H1 (cell line): Measurements from ENCODE around the gene UBAP1L. TPM values are rescaled to one million over a fixed set of nuclear protein-coding genes. Genes with fewer than 3 reads are reported as not detected.
A peak's percentile ranks its signal among the peaks of the same experiment; 100 is the strongest.

ENCODE experiments used
- CTCF ChIA-PET: fragments of 300-600 bp; sonication (Branson Sonifier 250); formaldehyde crosslinking; loops from one replicate; lab custom pipeline; 2021; ENCODE audit not compliant: partially characterized antibody; lab: Charles Lee
- POLR2A ChIA-PET: fragments of 300-600 bp; sonication (Branson Sonifier 250); formaldehyde crosslinking; loops from one replicate; lab custom pipeline; 2021; ENCODE audit warnings: inconsistent platforms; ENCODE audit not compliant: partially characterized antibody; lab: Charles Lee
- DNase-seq, 2 experiments: peaks; one replicate each; pipeline versions ENCODE4 v3.0.0 to v3.0.0-alpha.2; 2010 to 2022; ENCODE audit warnings: low spot score in 2 of 2, low read depth in 1 of 2, mixed read lengths in 1 of 2
- FAIRE-seq: peaks from 2 replicates; lab custom pipeline; 2011; peaks lifted over from hg19 to GRCh38; lab: Jason Lieb, UNC
- H2AFZ ChIP-seq: 2 replicates; pipeline ENCODE4 v1.8.1; 2012; ENCODE audit warnings: low read length, inconsistent platforms
- H2AK5ac ChIP-seq: 2 replicates; pipeline ENCODE4 v1.6.1; 2013; ENCODE audit warnings: low read depth, low read length
- H2BK120ac ChIP-seq: replicated peaks from 2 replicates; pipeline ENCODE3; 2013; ENCODE audit warnings: low read depth, low read length, inconsistent platforms
- H2BK12ac ChIP-seq: 2 replicates; pipeline ENCODE4 v1.6.1; 2013; ENCODE audit warnings: low read depth, low read length
- H2BK15ac ChIP-seq: 2 replicates; pipeline ENCODE4 v1.6.1; 2013; ENCODE audit warnings: low read length
- H2BK20ac ChIP-seq: 2 replicates; pipeline ENCODE4 v1.6.1; 2013; ENCODE audit warnings: low read length
- H2BK5ac ChIP-seq: 2 replicates; pipeline ENCODE4 v1.6.1; 2013; ENCODE audit warnings: low read depth, low read length
- H3K14ac ChIP-seq: 2 replicates; pipeline ENCODE4 v1.6.1; 2013; ENCODE audit warnings: inconsistent platforms; ENCODE audit not compliant: insufficient read length
- H3K18ac ChIP-seq: 2 replicates; pipeline ENCODE4 v1.6.1; 2013; ENCODE audit warnings: low read length; ENCODE audit errors: extremely low read depth
- H3K23ac ChIP-seq: 2 replicates; pipeline ENCODE4 v1.6.1; 2013; ENCODE audit warnings: inconsistent platforms; ENCODE audit not compliant: insufficient read length
- H3K23me2 ChIP-seq: 2 replicates; pipeline ENCODE4 v1.6.1; 2013; ENCODE audit warnings: low read depth, low read length
- H3K27ac ChIP-seq: 2 replicates; pipeline ENCODE4 v1.6.1; 2011; ENCODE audit warnings: low read depth, low read length, inconsistent platforms
- H3K27me3 ChIP-seq, 4 experiments: replicated peaks in 1 of 4; 1 replicate in 1 of 4; 2 replicates in 3 of 4; pipeline versions ENCODE4 v1.6.1 to v1.8.1; 2011 to 2013; ENCODE audit warnings: low read length in 3 of 4, mild to moderate bottlenecking in 3 of 4, inconsistent platforms in 2 of 4, mixed read lengths in 2 of 4, moderate library complexity in 1 of 4; ENCODE audit not compliant: control insufficient read depth in 3 of 4, insufficient read depth in 3 of 4; ENCODE audit errors: extremely low read depth in 1 of 4
- H3K36me3 ChIP-seq, 4 experiments: 2 replicates each; pipeline versions ENCODE4 v1.6.1 to v1.8.1; 2011 to 2013; ENCODE audit warnings: mild to moderate bottlenecking in 4 of 4, low read length in 3 of 4, moderate library complexity in 2 of 4, control low read depth in 1 of 4, inconsistent platforms in 1 of 4; ENCODE audit not compliant: insufficient read depth in 4 of 4, control insufficient read depth in 2 of 4
- H3K4ac ChIP-seq: replicated peaks from 2 replicates; pipeline ENCODE3; 2013; ENCODE audit warnings: low read length, low read depth, mixed read lengths, inconsistent platforms; ENCODE audit not compliant: insufficient read length
- H3K4me1 ChIP-seq, 4 experiments: replicated peaks in 1 of 4; 1 replicate in 1 of 4; 2 replicates in 3 of 4; pipeline versions ENCODE4 v1.6.1 to v1.8.1; 2011 to 2013; ENCODE audit warnings: low read length in 3 of 4, inconsistent platforms in 2 of 4, mixed read lengths in 1 of 4; ENCODE audit not compliant: insufficient read depth in 4 of 4, control insufficient read depth in 3 of 4
- H3K4me2 ChIP-seq, 2 experiments: 2 replicates each; pipeline versions ENCODE4 v1.6.1 to v1.8.1; 2011 to 2013; ENCODE audit warnings: low read depth in 2 of 2, low read length in 2 of 2, control low read depth in 1 of 2, inconsistent platforms in 1 of 2, mild to moderate bottlenecking in 1 of 2; ENCODE audit not compliant: insufficient read depth in 1 of 2
- H3K4me3 ChIP-seq, 4 experiments: fragments of 200-600, 300-600 bp in 1 of 4; sonication (generic), shearing (Covaris generic), sonication (Bioruptor Twin) in 1 of 4; 2 replicates each; pipeline versions ENCODE4 v1.5.1 to v1.8.1; 2011 to 2016; ENCODE audit warnings: low read length in 4 of 4, low read depth in 3 of 4, control low read depth in 2 of 4, inconsistent platforms in 2 of 4, mild to moderate bottlenecking in 2 of 4, mixed read lengths in 1 of 4, moderate library complexity in 1 of 4; ENCODE audit not compliant: insufficient read depth in 2 of 4; ENCODE audit errors: extremely low read depth in 1 of 4
- H3K56ac ChIP-seq: replicated peaks from 2 replicates; pipeline ENCODE3; 2013; ENCODE audit warnings: low read depth, mild to moderate bottlenecking, mixed read lengths, low read length, inconsistent platforms; ENCODE audit not compliant: insufficient read length
- H3K79me1 ChIP-seq: 2 replicates; pipeline ENCODE4 v1.6.1; 2013; ENCODE audit warnings: low read depth, low read length, control low read depth
- H3K79me2 ChIP-seq, 2 experiments: 2 replicates each; pipeline versions ENCODE4 v1.6.1 to v1.8.1; 2012 to 2013; ENCODE audit warnings: low read length in 2 of 2, mild to moderate bottlenecking in 2 of 2, inconsistent platforms in 1 of 2; ENCODE audit not compliant: insufficient read depth in 2 of 2, control insufficient read depth in 1 of 2
- H3K9ac ChIP-seq, 4 experiments: replicated peaks in 1 of 4; 1 replicate in 1 of 4; 2 replicates in 3 of 4; pipeline versions ENCODE4 v1.6.1 to v1.8.1; 2011 to 2013; ENCODE audit warnings: low read depth in 3 of 4, low read length in 3 of 4, control low read depth in 2 of 4, mild to moderate bottlenecking in 2 of 4, moderate library complexity in 2 of 4, inconsistent platforms in 1 of 4; ENCODE audit errors: extremely low read depth in 1 of 4
- H3K9me3 ChIP-seq, 2 experiments: 2 replicates each; pipeline versions ENCODE4 v1.6.1 to v1.8.1; 2012 to 2013; ENCODE audit warnings: mild to moderate bottlenecking in 2 of 2, moderate library complexity in 2 of 2, control low read depth in 1 of 2, inconsistent platforms in 1 of 2, low read depth in 1 of 2, low read length in 1 of 2, mixed read lengths in 1 of 2; ENCODE audit not compliant: insufficient read depth in 2 of 2
- H4K20me1 ChIP-seq, 2 experiments: replicated peaks in 1 of 2; 2 replicates each; pipeline versions ENCODE3 to v1.8.1; 2011 to 2013; ENCODE audit warnings: inconsistent platforms in 2 of 2, low read length in 2 of 2, mild to moderate bottlenecking in 1 of 2; ENCODE audit not compliant: insufficient read depth in 2 of 2, control insufficient read depth in 1 of 2
- H4K5ac ChIP-seq: 2 replicates; pipeline ENCODE4 v1.6.1; 2013; ENCODE audit warnings: low read length, low read depth, mixed read lengths, inconsistent platforms; ENCODE audit not compliant: insufficient read length
- H4K8ac ChIP-seq: 2 replicates; pipeline ENCODE4 v1.8.0; 2013; ENCODE audit warnings: mild to moderate bottlenecking, moderate library complexity, low read length, inconsistent platforms; ENCODE audit not compliant: insufficient read depth; ENCODE audit errors: extremely low read depth
- H4K91ac ChIP-seq: replicated peaks from 2 replicates; pipeline ENCODE3; 2013; ENCODE audit warnings: low read length, mixed read lengths, inconsistent platforms; ENCODE audit not compliant: insufficient read length
- KDM1A ChIP-seq: fragments of 200-600, 300-600 bp; sonication (generic); IDR thresholded peaks from 2 replicates; pipeline ENCODE4 v1.7.1; 2016; ENCODE audit warnings: mild to moderate bottlenecking, low read length, borderline replicate concordance
- RAD21 ChIP-seq, 2 experiments: IDR thresholded peaks in 1 of 2; conservative IDR thresholded peaks in 1 of 2; 2 replicates each; pipeline ENCODE4 v1.6.1; 2011; ENCODE audit warnings: low read depth in 2 of 2, low read length in 2 of 2, improper control_type of control experiment in 1 of 2, inconsistent platforms in 1 of 2, mild to moderate bottlenecking in 1 of 2, moderate library complexity in 1 of 2
- WGBS, 2 experiments: shearing (Covaris generic) in 1 of 2; methylation state at CpG; one replicate each; pipeline versions ENCODE4 v1.1.6 to v1.1.7; 2013 to 2015; ENCODE audit warnings: low lambda C conversion rate in 2 of 2, mixed read lengths in 2 of 2, inconsistent platforms in 1 of 2, low coverage in 1 of 2, missing lambda C conversion rate in 1 of 2; ENCODE audit not compliant: insufficient replicate concordance in 2 of 2, insufficient coverage in 1 of 2, insufficient read length in 1 of 2; ENCODE audit errors: extremely low coverage in 1 of 2, missing lambda C conversion rate in 1 of 2; 5-methylcytosine and 5-hydroxymethylcytosine counted together
- polyA plus RNA-seq, 7 experiments: library from polyadenylated mRNA; depleted of rRNA in 3 of 7; stranded (reverse) in 5 of 7; unstranded in 2 of 7; fragments of >200 nt in 5 of 7; fragments of 200-250 nt in 2 of 7; gene quantifications; 1 replicate in 5 of 7; 2 replicates in 1 of 7; 4 replicates in 1 of 7; pipeline versions ENCODE4 v1.2.1 to v1.2.3, GENCODE V29; 2011 to 2013; ENCODE audit warnings: missing spikeins in 2 of 7, mixed read lengths in 2 of 7
- total RNA-seq: library from RNA; stranded (reverse); fragmentation: NEBNext Ultra II Directional; extraction: Animal tissue kit (Norgen Biotek cat#: 25700); gene quantifications from 2 replicates; pipeline ENCODE4 v1.2.1, GENCODE V29; 2021

Gene UBAP1L
- total and polyA plus RNA-seq, 2 of the 8 experiments (the other 6 are each of a cell fraction or from before 2014, with no cell fraction given), result 0.67 to 1.7 TPM

- FAIRE-seq, result no peak
- no peak overlapping the region for H3K14ac ChIP-seq
- no peaks in the 10 kb centered on the region for H3K79me2 ChIP-seq
- no peak overlapping the region for H4K91ac ChIP-seq
- H4K20me1 ChIP-seq, result no peaks in the 10 kb centered on the region
- POLR2A ChIA-PET, result interaction anchor here (1.4 to 3.4 kb wide), 2 partner anchors 8 to 10 kb away, joined by 4 to 16 read pairs; no protein-coding TSS in a partner anchor
- H2BK5ac ChIP-seq, result 0 out of 2 replicates have a peak overlapping the region, but pooled peaks have one; percentile 39
- no peak overlapping the region for H3K23ac ChIP-seq
- no peak overlapping the region for H2BK15ac ChIP-seq
- H3K9me3 ChIP-seq, result no peaks in the 10 kb centered on the region
- H3K18ac ChIP-seq, result no peak overlapping the region
- peak overlapping the region; percentile 21; the same call in 1 of the 2 replicates for H2BK12ac ChIP-seq
- no peaks in the 10 kb centered on the region for H3K23me2 ChIP-seq
- H2BK120ac ChIP-seq, result no peak overlapping the region
- H3K27me3 ChIP-seq, result no peaks in the 10 kb centered on the region
- CTCF ChIA-PET, result interaction anchor here (1.1 to 4.0 kb wide), 8 partner anchors 9 to 61 kb away, joined by 3 to 45 read pairs (median 10); partner anchors contain the start of genes KBTBD13 and RASL12
- H3K4me1 ChIP-seq, result peaks cover 0 to 3% (median under 1%) of the 10 kb centered on the region in 4 experiments; a peak in 2 of 7 replicates
- H3K9ac ChIP-seq, result no peak overlapping the region
- no peak for TF ChIP-seq KDM1A
- no peak for TF ChIP-seq RAD21 (IDR thresholded peaks at IDR 0.05 in 1 of 2, conservative IDR thresholded peaks at IDR 0.05 in 1 of 2; ENCODE audit: low read depth in 2 of 2, low read length in 2 of 2)
- H4K5ac ChIP-seq, result no peak overlapping the region
- no peak overlapping the region for H3K4me3 ChIP-seq
- H3K27ac ChIP-seq, result no peak overlapping the region; the same call in 1 of the 2 replicates
- no peaks in the 10 kb centered on the region for H3K36me3 ChIP-seq
- no peak for DNase-seq
- no peaks in the 10 kb centered on the region for H3K79me1 ChIP-seq
- H4K8ac ChIP-seq, result no peak overlapping the region
- no peak overlapping the region for H3K56ac ChIP-seq
- no peak overlapping the region for H2AK5ac ChIP-seq
- no peak overlapping the region for H2AFZ ChIP-seq
- H3K4ac ChIP-seq, result no peak overlapping the region
- WGBS, 2 experiments, result 90% methylated on average over 13 of the region's 14 CpGs; no CpG with 5 or more reads in 1 of the 2 experiments
- no peak overlapping the region for H2BK20ac ChIP-seq
- H3K4me2 ChIP-seq, result no peak overlapping the region
Observed at GRCh38 chr15:65094294-65094995, 20.6 kb downstream of the UBAP1L start.
